Endothelial cell of umbilical vein (primary cell): ENCODE data around the gene SOX12. TPM values are rescaled to one million over a fixed set of nuclear protein-coding genes. Genes with fewer than 3 reads are reported as not detected.

Source experiments
- BruUV-seq: library from RNA; stranded (reverse); fragments of 400-500 nt; replicated peaks from 2 replicates; lab custom pipeline; 2021; lab: Mats Ljungman, UMichigan
- CTCF ChIA-PET: fragments of 300-600, 350-600 bp; sonication (Branson Sonifier 250); formaldehyde crosslinking; loops from one replicate; lab custom pipeline; 2021; ENCODE audit warnings: antibody characterized with exemption, inconsistent platforms; lab: Charles Lee
- POLR2A ChIA-PET: fragments of 300-600, 350-600 bp; sonication (Branson Sonifier 250); formaldehyde crosslinking; loops from one replicate; lab custom pipeline; 2021; ENCODE audit warnings: antibody characterized with exemption, inconsistent platforms; lab: Charles Lee
- DNase-seq: peaks from one replicate; pipeline ENCODE4 v3.0.0-alpha.2; 2011; ENCODE audit warnings: low read depth, low spot score
- FAIRE-seq: peaks from 2 replicates; lab custom pipeline; 2011; peaks lifted over from hg19 to GRCh38; lab: Jason Lieb, UNC
- H2AFZ ChIP-seq: 2 replicates; pipeline ENCODE4 v1.6.0; 2012; ENCODE audit warnings: low read depth, low read length, control low read depth, inconsistent platforms
- H3K27ac ChIP-seq: 2 replicates; pipeline ENCODE4 v1.5.1; 2011; ENCODE audit warnings: low read depth, mild to moderate bottlenecking, control low read depth, low read length, moderate library complexity; ENCODE audit not compliant: insufficient read depth
- H3K27me3 ChIP-seq, 2 experiments: 2 replicates each; pipeline versions ENCODE4 v1.6.0 to v1.6.1; 2011; ENCODE audit warnings: low read length in 2 of 2, mixed read lengths in 1 of 2; ENCODE audit not compliant: control insufficient read depth in 2 of 2, insufficient read depth in 2 of 2
- H3K36me3 ChIP-seq, 2 experiments: 2 replicates in 1 of 2; 3 replicates in 1 of 2; pipeline ENCODE4 v1.5.1; 2011; ENCODE audit warnings: low read length in 2 of 2, mild to moderate bottlenecking in 1 of 2, moderate library complexity in 1 of 2; ENCODE audit not compliant: control insufficient read depth in 2 of 2, insufficient read depth in 2 of 2; ENCODE audit errors: extremely low read depth in 1 of 2
- H3K4me1 ChIP-seq: 3 replicates; pipeline ENCODE4 v1.5.1; 2011; ENCODE audit warnings: mild to moderate bottlenecking, low read length; ENCODE audit not compliant: control insufficient read depth, insufficient read depth; ENCODE audit errors: extremely low read depth
- H3K4me2 ChIP-seq: 2 replicates; pipeline ENCODE4 v1.6.1; 2011; ENCODE audit warnings: low read length, control low read depth, mixed read lengths; ENCODE audit not compliant: insufficient read depth
- H3K4me3 ChIP-seq, 3 experiments: fragments of 200-600 bp in 1 of 3; sonication (generic), shearing (Covaris generic) in 1 of 3; replicated peaks in 1 of 3; 2 replicates each; pipeline ENCODE4 v1.5.1; 2011 to 2016; ENCODE audit warnings: control low read depth in 3 of 3, low read length in 3 of 3, mild to moderate bottlenecking in 2 of 3, inconsistent platforms in 1 of 3, low read depth in 1 of 3, moderate library complexity in 1 of 3; ENCODE audit not compliant: insufficient read depth in 1 of 3
- H3K79me2 ChIP-seq: 2 replicates; pipeline ENCODE4 v1.6.0; 2012; ENCODE audit warnings: low read length, inconsistent platforms; ENCODE audit not compliant: control insufficient read depth, insufficient read depth
- H3K9ac ChIP-seq: replicated peaks from 2 replicates; pipeline ENCODE3; 2011; ENCODE audit warnings: low read length, control low read depth; ENCODE audit not compliant: insufficient read depth; ENCODE audit errors: extremely low read depth
- H3K9me1 ChIP-seq: replicated peaks from 3 replicates; pipeline ENCODE4 v1.6.0; 2011; ENCODE audit warnings: mild to moderate bottlenecking, low read length; ENCODE audit not compliant: control insufficient read depth, insufficient read depth; ENCODE audit errors: extremely low read depth
- H3K9me3 ChIP-seq: replicated peaks from 2 replicates; pipeline ENCODE4 v1.5.1; 2012; ENCODE audit warnings: low read length, inconsistent platforms; ENCODE audit not compliant: control insufficient read depth, insufficient read depth
- H4K20me1 ChIP-seq: replicated peaks from 2 replicates; pipeline ENCODE3; 2011; ENCODE audit warnings: mild to moderate bottlenecking, low read length; ENCODE audit not compliant: control insufficient read depth, insufficient read depth; ENCODE audit errors: extremely low read depth
- EZH2 ChIP-seq: IDR thresholded peaks from 2 replicates; pipeline ENCODE4 v1.6.1; 2012; ENCODE audit warnings: borderline replicate concordance, low read depth, mild to moderate bottlenecking, moderate library complexity, low read length, inconsistent platforms; ENCODE audit not compliant: severe bottlenecking
- FOS ChIP-seq: IDR thresholded peaks from 2 replicates; pipeline ENCODE4 v1.6.1; 2011; ENCODE audit warnings: mild to moderate bottlenecking, low read length, moderate library complexity, borderline replicate concordance; ENCODE audit not compliant: insufficient read depth
- GATA2 ChIP-seq: IDR thresholded peaks from 2 replicates; pipeline ENCODE4 v1.7.0; 2011; ENCODE audit warnings: low read depth, mild to moderate bottlenecking, moderate library complexity, mixed read lengths, low read length; ENCODE audit not compliant: insufficient read length, insufficient read depth
- JUN ChIP-seq: IDR thresholded peaks from 2 replicates; pipeline ENCODE4 v1.6.1; 2011; ENCODE audit warnings: borderline replicate concordance, low read depth; ENCODE audit not compliant: insufficient read length, insufficient read depth
- MAX ChIP-seq: IDR thresholded peaks from 2 replicates; pipeline ENCODE4 v1.6.1; 2011; ENCODE audit not compliant: insufficient read depth, insufficient read length
- MYC ChIP-seq: IDR thresholded peaks from one replicate; pipeline ENCODE4 v1.6.1; 2011; ENCODE audit warnings: mild to moderate bottlenecking, low read depth, low read length
- POLR2A ChIP-seq: IDR thresholded peaks from 2 replicates; pipeline ENCODE4 v1.6.1; 2012; ENCODE audit warnings: low read depth, mild to moderate bottlenecking, control low read depth, low read length
- POLR2AphosphoS5 ChIP-seq: IDR thresholded peaks from 2 replicates; pipeline ENCODE4 v1.6.1; 2012; ENCODE audit warnings: low read depth, mild to moderate bottlenecking, control low read depth, low read length, moderate library complexity; ENCODE audit not compliant: insufficient read depth
- dilution Hi-C: fragments of 300-500 bp; cut with MboI; formaldehyde crosslinking; loops from one replicate; pipeline ENCODE4 v1.15.0; 2019; ENCODE audit warnings: low sequenced_read_pairs; ENCODE audit not compliant: extremely low pct_ligation_motif_present
- intact Hi-C: fragments of 100-400 bp; cut with micrococcal nuclease; formaldehyde crosslinking; loops from one replicate; pipeline ENCODE4 v1.10.0; 2022
- polyA plus RNA-seq, 4 experiments: library from polyadenylated mRNA; depleted of rRNA in 3 of 4; stranded (reverse) in 3 of 4; unstranded in 1 of 4; fragments of >200 nt; gene quantifications; 2 replicates each; pipeline versions ENCODE4 v1.2.1 to v1.2.3, GENCODE V29; 2011 to 2012; ENCODE audit warnings: missing spikeins in 1 of 4
- total RNA-seq: library from RNA; stranded (reverse); gene quantifications from 2 replicates; pipeline ENCODE4 v1.2.3, GENCODE V29; 2021
- TF ChIP-seq, protein P1 (sequence below), 2 donors: IDR thresholded peaks; 1 replicate in 1 of 2; 2 replicates in 1 of 2; pipeline ENCODE4 v1.5.1; 2011; ENCODE audit warnings: low read length in 2 of 2, mild to moderate bottlenecking in 2 of 2, moderate library complexity in 2 of 2, control low read depth in 1 of 2, inconsistent platforms in 1 of 2, low read depth in 1 of 2; ENCODE audit not compliant: insufficient read depth in 1 of 2; ENCODE audit errors: extremely low read depth in 1 of 2

The SOX12 gene
- total and polyA plus RNA-seq, 2 donors (not counting 3 experiments of a cell fraction or from before 2014, with no cell fraction given): 6.2 to 37.7 TPM

- intact Hi-C loops: no loop called here
- no peaks in the 10 kb centered on the region for H4K20me1 ChIP-seq
- H3K27me3 ChIP-seq: no peaks in the 10 kb centered on the region
- no peaks in the 10 kb centered on the region for H3K9me3 ChIP-seq
- dilution Hi-C loops: no loop called here
- no peak overlapping the region for H2AFZ ChIP-seq
- FAIRE-seq: no peak
- no peak overlapping the region for H3K9ac ChIP-seq
- BruUV-seq: no TSS peak
- no peak overlapping the region for H3K27ac ChIP-seq
- no peak for DNase-seq
- H3K9me1 ChIP-seq: no peaks in the 10 kb centered on the region
- ChIA-PET POLR2A (no interaction called here), CTCF (interaction anchor here (1.1 to 6.2 kb wide), 5 partner anchors 10 to 310 kb away, joined by 4 to 120 read pairs (median 13); partner anchors contain the start of gene TRIB3)
- H3K79me2 ChIP-seq: no peaks in the 10 kb centered on the region
- H3K4me1 ChIP-seq: no peaks in the 10 kb centered on the region
- TF ChIP-seq, protein P1, sequence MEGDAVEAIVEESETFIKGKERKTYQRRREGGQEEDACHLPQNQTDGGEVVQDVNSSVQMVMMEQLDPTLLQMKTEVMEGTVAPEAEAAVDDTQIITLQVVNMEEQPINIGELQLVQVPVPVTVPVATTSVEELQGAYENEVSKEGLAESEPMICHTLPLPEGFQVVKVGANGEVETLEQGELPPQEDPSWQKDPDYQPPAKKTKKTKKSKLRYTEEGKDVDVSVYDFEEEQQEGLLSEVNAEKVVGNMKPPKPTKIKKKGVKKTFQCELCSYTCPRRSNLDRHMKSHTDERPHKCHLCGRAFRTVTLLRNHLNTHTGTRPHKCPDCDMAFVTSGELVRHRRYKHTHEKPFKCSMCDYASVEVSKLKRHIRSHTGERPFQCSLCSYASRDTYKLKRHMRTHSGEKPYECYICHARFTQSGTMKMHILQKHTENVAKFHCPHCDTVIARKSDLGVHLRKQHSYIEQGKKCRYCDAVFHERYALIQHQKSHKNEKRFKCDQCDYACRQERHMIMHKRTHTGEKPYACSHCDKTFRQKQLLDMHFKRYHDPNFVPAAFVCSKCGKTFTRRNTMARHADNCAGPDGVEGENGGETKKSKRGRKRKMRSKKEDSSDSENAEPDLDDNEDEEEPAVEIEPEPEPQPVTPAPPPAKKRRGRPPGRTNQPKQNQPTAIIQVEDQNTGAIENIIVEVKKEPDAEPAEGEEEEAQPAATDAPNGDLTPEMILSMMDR (IDR thresholded peaks at IDR 0.05; ENCODE audit: extremely low read depth in 1 of 2, insufficient read depth in 1 of 2, low read depth in 1 of 2, low read length in 2 of 2): no peak
- TF ChIP-seq GATA2: no peak
- no peak for TF ChIP-seq POLR2AphosphoS5
- TF ChIP-seq POLR2A: no peak
- no peak for TF ChIP-seq MAX
- no peak for TF ChIP-seq MYC
- TF ChIP-seq JUN: no peak
- no peak for TF ChIP-seq FOS
- no peak for TF ChIP-seq EZH2
- H3K4me2 ChIP-seq: no peak overlapping the region
- peaks cover 0 to 2% of the 10 kb centered on the region in 2 experiments for H3K36me3 ChIP-seq
- no peak overlapping the region for H3K4me3 ChIP-seq
These were observed 31.4 kb downstream of the SOX12 start for GRCh38 chr20:356745-357144.
